Lung (tissue), 12 donors: ENCODE measurements around the gene BRI3BP. TPM values are rescaled to one million over a fixed set of nuclear protein-coding genes. Genes with fewer than 3 reads are reported as not detected.

Source experiments
- ATAC-seq: fragments of 200-7000 bp; cut with Tn5 transposase; one replicate; pipeline ENCODE4 v1.9.1; 2020; ENCODE audit warnings: moderate number of reproducible peaks; ENCODE audit not compliant: insufficient read depth, low FRiP score
- DNase-seq, 3 donors: peaks; one replicate each; pipeline ENCODE4 v3.0.0-alpha.2; 2013 to 2017
- H3K27ac ChIP-seq, 2 donors: one replicate each; pipeline ENCODE4 v1.5.1; 2013; ENCODE audit warnings: mild to moderate bottlenecking in 2 of 2, moderate library complexity in 2 of 2, control low read depth in 1 of 2, inconsistent platforms in 1 of 2, low read depth in 1 of 2, low read length in 1 of 2
- H3K27me3 ChIP-seq, 3 donors: one replicate each; pipeline ENCODE4 v1.5.1; 2013; ENCODE audit warnings: low read length in 2 of 3; ENCODE audit not compliant: control insufficient read depth in 3 of 3, insufficient read depth in 3 of 3
- H3K36me3 ChIP-seq, 4 donors: one replicate each; pipeline ENCODE4 v1.5.1; 2013; ENCODE audit warnings: low read length in 4 of 4, mild to moderate bottlenecking in 1 of 4, moderate library complexity in 1 of 4; ENCODE audit not compliant: control insufficient read depth in 4 of 4, insufficient read depth in 4 of 4
- H3K4me1 ChIP-seq, 5 donors: one replicate each; pipeline ENCODE4 v1.5.1; 2013; ENCODE audit warnings: low read length in 5 of 5, mild to moderate bottlenecking in 2 of 5, moderate library complexity in 1 of 5; ENCODE audit not compliant: control insufficient read depth in 5 of 5, insufficient read depth in 5 of 5
- H3K4me3 ChIP-seq: one replicate; pipeline ENCODE4 v1.5.1; 2013; ENCODE audit warnings: mild to moderate bottlenecking, control low read depth, moderate library complexity
- H3K9ac ChIP-seq, 2 donors: one replicate each; pipeline ENCODE4 v1.5.1; 2013; ENCODE audit warnings: low read length in 2 of 2, control low read depth in 1 of 2; ENCODE audit not compliant: insufficient read depth in 1 of 2
- H3K9me3 ChIP-seq, 4 donors: one replicate each; pipeline ENCODE4 v1.5.1; 2013; ENCODE audit warnings: low read length in 3 of 4, mild to moderate bottlenecking in 1 of 4, moderate library complexity in 1 of 4; ENCODE audit not compliant: control insufficient read depth in 4 of 4, insufficient read depth in 3 of 4
- CTCF ChIP-seq: IDR thresholded peaks from 2 replicates; pipeline ENCODE4 v1.5.1; 2012; ENCODE audit warnings: mild to moderate bottlenecking; ENCODE audit errors: control extremely low read depth, extremely low read depth
- WGBS, 2 donors: extraction: QIAGEN DNeasy Blood & Tissue Kit; methylation state at CpG; one replicate each; pipeline ENCODE4 v1.1.7; 2013; 5-methylcytosine and 5-hydroxymethylcytosine counted together
- polyA plus RNA-seq, 2 donors: library from polyadenylated mRNA; stranded (reverse); fragments of 200-250 nt; gene quantifications; one replicate each; pipeline ENCODE4 v1.2.1, GENCODE V29; 2013
- total RNA-seq, 2 donors: library from RNA; depleted of rRNA in 1 of 2; stranded (reverse); fragments of >200 nt in 1 of 2; gene quantifications; one replicate each; pipeline ENCODE4 v1.2.1, GENCODE V29; 2014 to 2021
- donor health status: control.
- donor health status: control.
- donor health status: Bipolar disorder and iron deficiency.
- donor health status: healthy.
- donor health status: DM: yes; HTN: yes; CAD: no.

BRI3BP gene
- total and polyA plus RNA-seq, 4 donors: 2.3 to 9.5 (median 5.5) TPM

- Histone ChIP-seq H3K9ac (no peak overlapping the region), H3K27ac (no peak overlapping the region), H3K4me1 (no peaks in the 10 kb centered on the region), H3K9me3 (no peaks in the 10 kb centered on the region), H3K4me3 (no peak overlapping the region), H3K27me3 (no peaks in the 10 kb centered on the region), H3K36me3 (peaks cover 0 to 5% (median 1%) of the 10 kb centered on the region in 4 donors)
- ATAC-seq (no peak), DNase-seq (peak in 1 of 3 donors; percentile 25)
- no peak for TF ChIP-seq CTCF
- 76 to 84% methylated on average over 14 of the region's 14 CpGs for WGBS, 2 donors
Measured at GRCh38 chr12:125013816-125014442, 20.5 kb downstream of the BRI3BP start.

- Histone ChIP-seq H3K9me3 (no peaks in the 10 kb centered on the region), H3K27me3 (no peaks in the 10 kb centered on the region), H3K27ac (no peak overlapping the region), H3K4me1 (no peaks in the 10 kb centered on the region), H3K9ac (no peak overlapping the region), H3K36me3 (peaks cover 0 to 5% (median 1%) of the 10 kb centered on the region in 4 donors), H3K4me3 (no peak overlapping the region)
- ATAC-seq (no peak), DNase-seq (no peak)
- TF ChIP-seq CTCF: no peak
- WGBS, 2 donors: 92 to 93% methylated on average over 5 of the region's 5 CpGs
Measured at GRCh38 chr12:125014526-125014925, 21.1 kb downstream of the BRI3BP start.

GRCh38 chr12:125015680-125016310 lies 22.4 kb downstream of the BRI3BP start:
- WGBS, 2 donors: 93 to 95% methylated on average over 24 of the region's 24 CpGs
- no peaks in the 10 kb centered on the region for H3K27me3 ChIP-seq
- no peaks in the 10 kb centered on the region for H3K9me3 ChIP-seq
- H3K36me3 ChIP-seq: peaks cover 0 to 5% (median 1%) of the 10 kb centered on the region in 4 donors
- no peak for TF ChIP-seq CTCF
- ATAC-seq (no peak), DNase-seq (no peak)
- no peaks in the 10 kb centered on the region for H3K4me1 ChIP-seq
- no peak overlapping the region for H3K4me3 ChIP-seq
- H3K27ac ChIP-seq: no peak overlapping the region
- no peak overlapping the region for H3K9ac ChIP-seq
